Activated B cell treated with CpG ODN at 0.5 μM for 24 hours (primary cell): ENCODE results near the gene TTC39A. TPM values are rescaled to one million over a fixed set of nuclear protein-coding genes. Genes with fewer than 3 reads are reported as not detected.

Experiments
- ATAC-seq: fragments of 200-7000 bp; cut with Tn5 transposase; one replicate; pipeline ENCODE4 v1.10.0; 2021; ENCODE audit warnings: low read depth, mild to moderate bottlenecking, moderate library complexity
- CTCF ChIA-PET: fragments of 350-600 bp; sonication (Branson Sonifier 250); formaldehyde crosslinking; loops from one replicate; lab custom pipeline; 2021; ENCODE audit warnings: antibody characterized with exemption; lab: Charles Lee
- POLR2A ChIA-PET: fragments of 350-600 bp; sonication (Branson Sonifier 250); formaldehyde crosslinking; loops from one replicate; lab custom pipeline; 2021; ENCODE audit warnings: antibody characterized with exemption; lab: Charles Lee
- DNase-seq: peaks from one replicate; pipeline ENCODE4 v3.0.0; 2022
- H3K27ac Mint-ChIP-seq: one replicate; pipeline ENCODE4 v1.8.0; 2020; ENCODE audit warnings: mixed read lengths
- H3K27me3 Mint-ChIP-seq: one replicate; pipeline ENCODE4 v1.8.0; 2021; ENCODE audit warnings: mixed read lengths
- H3K36me3 Mint-ChIP-seq: one replicate; pipeline ENCODE4 v1.8.0; 2021; ENCODE audit warnings: low read depth, mixed read lengths
- H3K4me1 Mint-ChIP-seq: one replicate; pipeline ENCODE4 v1.8.0; 2021; ENCODE audit warnings: mixed read lengths
- H3K4me3 Mint-ChIP-seq: one replicate; pipeline ENCODE4 v1.8.0; 2020; ENCODE audit warnings: mild to moderate bottlenecking, mixed read lengths
- H3K9me3 Mint-ChIP-seq: one replicate; pipeline ENCODE4 v1.8.0; 2020; ENCODE audit warnings: mixed read lengths
- CTCF ChIP-seq: fragments of 200-600 bp; IDR thresholded peaks from one replicate; pipeline ENCODE4 v1.8.0; 2022; ENCODE audit warnings: antibody characterized with exemption, mild to moderate bottlenecking
- intact Hi-C: fragments of 100-400 bp; cut with micrococcal nuclease; formaldehyde crosslinking; loops from one replicate; pipeline ENCODE4 v1.15.1; 2024
- total RNA-seq: library from RNA; stranded (reverse); gene quantifications from 2 replicates; pipeline ENCODE4 v1.2.3, GENCODE V29; 2022

The TTC39A gene
- total RNA-seq, 1 donor from 2014 or later: 0.38 TPM

- H3K27ac Mint-ChIP-seq: no peak overlapping the region
- ATAC-seq (no peak), DNase-seq (no peak)
- H3K4me1 Mint-ChIP-seq: peaks cover 9% of the 10 kb centered on the region
- no peak overlapping the region for H3K4me3 Mint-ChIP-seq
- intact Hi-C loops: no loop called here
- ChIA-PET CTCF (no interaction called here), POLR2A (no interaction called here)
- H3K27me3 Mint-ChIP-seq: peaks cover 2% of the 10 kb centered on the region
- no peak for TF ChIP-seq CTCF
- H3K36me3 Mint-ChIP-seq: no peaks in the 10 kb centered on the region
- H3K9me3 Mint-ChIP-seq: no peaks in the 10 kb centered on the region
Observed at GRCh38 chr1:51302270-51302669, 28.1 kb downstream of the TTC39A start.

- no peak overlapping the region for H3K27ac Mint-ChIP-seq
- TF ChIP-seq CTCF: no peak
- intact Hi-C loops: no loop called here
- no peaks in the 10 kb centered on the region for H3K36me3 Mint-ChIP-seq
- no peaks in the 10 kb centered on the region for H3K9me3 Mint-ChIP-seq
- ChIA-PET POLR2A (interaction anchor here (0.8 kb wide), 1 partner anchor 27 kb away, joined by 7 read pairs; no protein-coding TSS in a partner anchor), CTCF (no interaction called here)
- peaks cover 10% of the 10 kb centered on the region for H3K4me1 Mint-ChIP-seq
- no peak overlapping the region for H3K4me3 Mint-ChIP-seq
- H3K27me3 Mint-ChIP-seq: peaks cover 2% of the 10 kb centered on the region
- DNase-seq: no peak
- no peak for ATAC-seq
Observed at GRCh38 chr1:51301844-51302162, 28.6 kb downstream of the TTC39A start.

GRCh38 chr1:51301152-51301843, 29.1 kb downstream of the TTC39A start:
- H3K27me3 Mint-ChIP-seq: peaks cover 2% of the 10 kb centered on the region
- peaks cover 13% of the 10 kb centered on the region for H3K4me1 Mint-ChIP-seq
- POLR2A ChIA-PET: interaction anchor here (0.8 kb wide), 1 partner anchor 27 kb away, joined by 7 read pairs; no protein-coding TSS in a partner anchor
- no peak overlapping the region for H3K4me3 Mint-ChIP-seq
- no peaks in the 10 kb centered on the region for H3K36me3 Mint-ChIP-seq
- CTCF ChIA-PET: no interaction called here
- ATAC-seq: no peak
- H3K27ac Mint-ChIP-seq: no peak overlapping the region
- TF ChIP-seq CTCF: no peak
- H3K9me3 Mint-ChIP-seq: no peaks in the 10 kb centered on the region
- intact Hi-C loops: no loop called here
- DNase-seq: no peak

GRCh38 chr1:51299981-51300670, 30.2 kb downstream of the TTC39A start:
- H3K9me3 Mint-ChIP-seq: no peaks in the 10 kb centered on the region
- H3K4me3 Mint-ChIP-seq: no peak overlapping the region
- no peak overlapping the region for H3K27ac Mint-ChIP-seq
- H3K36me3 Mint-ChIP-seq: no peaks in the 10 kb centered on the region
- H3K27me3 Mint-ChIP-seq: peaks cover 2% of the 10 kb centered on the region
- no peak for TF ChIP-seq CTCF
- ChIA-PET POLR2A (no interaction called here), CTCF (no interaction called here)
- intact Hi-C loops: loop anchor here (5.0 kb wide), 1 partner anchor 428 kb away; no protein-coding TSS in a partner anchor
- H3K4me1 Mint-ChIP-seq: peaks cover 13% of the 10 kb centered on the region
- ATAC-seq (no peak), DNase-seq (no peak)

- Mint-ChIP-seq H3K4me1 (peaks cover 13% of the 10 kb centered on the region), H3K27ac (no peak overlapping the region), H3K36me3 (no peaks in the 10 kb centered on the region), H3K27me3 (peaks cover 2% of the 10 kb centered on the region), H3K9me3 (no peaks in the 10 kb centered on the region), H3K4me3 (no peak overlapping the region)
- TF ChIP-seq CTCF: no peak
- CTCF ChIA-PET: interaction anchor here (0.5 kb wide), 1 partner anchor 291 kb away, joined by 3 read pairs; no protein-coding TSS in a partner anchor
- ATAC-seq (no peak), DNase-seq (no peak)
- POLR2A ChIA-PET: no interaction called here
- intact Hi-C loops: loop anchor here (5.0 kb wide), 1 partner anchor 427 kb away; no protein-coding TSS in a partner anchor
Observed at GRCh38 chr1:51299185-51299885, 31.0 kb downstream of the TTC39A start.
